Measurements from ENCODE around the gene BHLHA15. TPM values are rescaled to one million over a fixed set of nuclear protein-coding genes. Genes with fewer than 3 reads are reported as not detected.

BHLHA15 gene
- total and polyA plus RNA-seq, 2 of the 8 experiments (the other 6 are each of a cell fraction or from before 2014, with no cell fraction given), result 1.1 to 2.7 TPM

GRCh38 chr7:98223351-98223897, 12.2 kb downstream of the BHLHA15 start:
- Histone ChIP-seq H3K56ac (replicated peaks; ENCODE audit: insufficient read length, low read depth, low read length) (no peak overlapping the region), H2BK5ac (ENCODE audit: low read depth, low read length) (no peak overlapping the region), H3K18ac (ENCODE audit: extremely low read depth, low read length) (no peak overlapping the region), H3K4me2 (ENCODE audit: insufficient read depth in 1 of 2, low read depth in 2 of 2, low read length in 2 of 2) (no peak overlapping the region), H3K23me2 (ENCODE audit: low read depth, low read length) (no peaks in the 10 kb centered on the region), H2AFZ (ENCODE audit: low read length) (no peak overlapping the region), H3K14ac (ENCODE audit: insufficient read length) (no peak overlapping the region), H2BK15ac (ENCODE audit: low read length) (no peak overlapping the region), H3K27me3 (replicated peaks in 1 of 4; ENCODE audit: control insufficient read depth in 3 of 4, extremely low read depth in 1 of 4, insufficient read depth in 3 of 4, low read length in 3 of 4) (no peaks in the 10 kb centered on the region), H4K20me1 (replicated peaks in 1 of 2; ENCODE audit: control insufficient read depth in 1 of 2, insufficient read depth in 2 of 2, low read length in 2 of 2) (peaks cover 0 to 2% of the 10 kb centered on the region in 2 experiments), H3K36me3 (ENCODE audit: control insufficient read depth in 2 of 4, insufficient read depth in 4 of 4, low read length in 3 of 4) (no peaks in the 10 kb centered on the region), H2AK5ac (ENCODE audit: low read depth, low read length) (no peak overlapping the region), H3K4me1 (replicated peaks in 1 of 4; ENCODE audit: control insufficient read depth in 3 of 4, insufficient read depth in 4 of 4, low read length in 3 of 4) (no peaks in the 10 kb centered on the region), H3K9ac (replicated peaks in 1 of 4; ENCODE audit: extremely low read depth in 1 of 4, low read depth in 3 of 4, low read length in 3 of 4) (no peak overlapping the region), H3K27ac (ENCODE audit: low read depth, low read length) (no peak overlapping the region), H4K91ac (replicated peaks; ENCODE audit: insufficient read length, low read length) (no peak overlapping the region), H4K5ac (ENCODE audit: insufficient read length, low read depth, low read length) (no peak overlapping the region), H3K23ac (ENCODE audit: insufficient read length) (no peak overlapping the region), H2BK12ac (ENCODE audit: low read depth, low read length) (no peak overlapping the region), H3K79me1 (ENCODE audit: low read depth, low read length) (no peaks in the 10 kb centered on the region), H3K4me3 (ENCODE audit: extremely low read depth in 1 of 4, insufficient read depth in 2 of 4, low read depth in 3 of 4, low read length in 4 of 4) (no peak overlapping the region), H3K4ac (replicated peaks; ENCODE audit: insufficient read length, low read depth, low read length) (no peak overlapping the region), H2BK120ac (replicated peaks; ENCODE audit: low read depth, low read length) (no peak overlapping the region), H3K79me2 (ENCODE audit: control insufficient read depth in 1 of 2, insufficient read depth in 2 of 2, low read length in 2 of 2) (no peaks in the 10 kb centered on the region), H2BK20ac (ENCODE audit: low read length) (no peak overlapping the region), H3K9me3 (ENCODE audit: insufficient read depth in 2 of 2, low read depth in 1 of 2, low read length in 1 of 2) (no peaks in the 10 kb centered on the region), H4K8ac (ENCODE audit: extremely low read depth, insufficient read depth, low read length) (no peak overlapping the region)
- no peak for DNase-seq (ENCODE audit: low read depth in 1 of 2, low spot score in 2 of 2)
- FAIRE-seq, result no peak
- CTCF ChIA-PET (ENCODE audit: partially characterized antibody), result interaction anchor here (0.6 to 2.1 kb wide), 3 partner anchors 17 to 621 kb away, joined by 3 to 4 read pairs (median 3); no protein-coding TSS in a partner anchor
- WGBS, 2 experiments (ENCODE audit: extremely low coverage in 1 of 2, insufficient coverage in 1 of 2, insufficient read length in 1 of 2, insufficient replicate concordance in 2 of 2, low coverage in 1 of 2, low lambda C conversion rate in 2 of 2, missing lambda C conversion rate in 1 of 2), result 86% methylated on average over 14 of the region's 15 CpGs; no CpG with 5 or more reads in 1 of the 2 experiments
- POLR2A ChIA-PET (ENCODE audit: partially characterized antibody), result no interaction called here
- TF ChIP-seq ATF2 (IDR thresholded peaks at IDR 0.05; ENCODE audit: low read length) (no peak), NRF1 (IDR thresholded peaks at IDR 0.05; ENCODE audit: low read depth, low read length) (no peak), TAF1 (IDR thresholded peaks at IDR 0.05; ENCODE audit: low read depth, low read length) (no peak), BCL11A (IDR thresholded peaks at IDR 0.05; ENCODE audit: low read depth in 2 of 2, low read length in 2 of 2) (no peak), SIN3A (conservative IDR thresholded peaks at IDR 0.05 in 1 of 2, IDR thresholded peaks at IDR 0.05 in 1 of 2; ENCODE audit: low read depth in 1 of 2, low read length in 2 of 2) (no peak), BRCA1 (IDR thresholded peaks at IDR 0.05; ENCODE audit: low read depth, low read length) (no peak), TAF7 (optimal IDR thresholded peaks at IDR 0.05; ENCODE audit: borderline replicate concordance, low read depth, low read length) (no peak), TEAD4 (IDR thresholded peaks at IDR 0.05; ENCODE audit: low read depth, low read length) (no peak), MAFK (IDR thresholded peaks at IDR 0.05; ENCODE audit: low read depth, low read length) (no peak), ASH2L (IDR thresholded peaks at IDR 0.05; ENCODE audit: low read length) (no peak), CBX5 (IDR thresholded peaks at IDR 0.05; ENCODE audit: low read depth, low read length) (no peak), FOSL1 (IDR thresholded peaks at IDR 0.05; ENCODE audit: insufficient read depth, low read depth, low read length) (no peak), CREB1 (IDR thresholded peaks at IDR 0.05) (no peak)

All from H1 (cell line).